Right lobe of liver (tissue), 6 donors: ENCODE data around the gene EML6. TPM values are rescaled to one million over a fixed set of nuclear protein-coding genes. Genes with fewer than 3 reads are reported as not detected.

Experiments used
- ATAC-seq, 4 donors: fragments of 200-7000 bp; cut with Tn5 transposase; one replicate each; pipeline ENCODE4 v1.9.1; 2020; ENCODE audit warnings: mild to moderate bottlenecking in 4 of 4, moderate library complexity in 4 of 4
- DNase-seq, 3 donors: peaks; one replicate each; pipeline ENCODE4 v3.0.0-alpha.2; 2020
- H3K27ac ChIP-seq, 3 donors: fragments of 200-600 bp; one replicate each; pipeline ENCODE4 v1.8.0; 2022
- H3K27me3 ChIP-seq, 2 donors: fragments of 200-600 bp; one replicate each; pipeline ENCODE4 v1.8.0; 2022
- H3K36me3 ChIP-seq, 4 donors: fragments of 200-600 bp; sonication (generic) in 1 of 4; one replicate each; pipeline versions ENCODE4 v1.5.1 to v1.8.0; 2017 to 2022; ENCODE audit warnings: control low read depth in 1 of 4
- H3K4me1 ChIP-seq, 4 donors: fragments of 200-600 bp; sonication (generic) in 1 of 4; one replicate each; pipeline versions ENCODE4 v1.5.1 to v1.8.0; 2017 to 2022; ENCODE audit warnings: control low read depth in 1 of 4
- H3K4me3 ChIP-seq, 3 donors: fragments of 200-600 bp; one replicate each; pipeline ENCODE4 v1.8.0; 2022
- H3K9me3 ChIP-seq, 4 donors: fragments of 200-600 bp; sonication (generic) in 1 of 4; one replicate each; pipeline versions ENCODE4 v1.5.1 to v1.8.0; 2017 to 2022; ENCODE audit warnings: control low read depth in 1 of 4
- CTCF ChIP-seq, 4 donors: fragments of 200-600 bp in 3 of 4; fragments of 450-650 bp in 1 of 4; IDR thresholded peaks; one replicate each; pipeline versions ENCODE4 v1.5.1 to v1.8.0; 2016 to 2022; ENCODE audit warnings: antibody characterized with exemption in 4 of 4, mild to moderate bottlenecking in 2 of 4
- POLR2A ChIP-seq: fragments of 450-650 bp; IDR thresholded peaks from one replicate; pipeline ENCODE4 v1.6.1; 2017; ENCODE audit warnings: antibody characterized with exemption, mild to moderate bottlenecking
- WGBS: methylation state at CpG from one replicate; pipeline ENCODE4 v1.1.6; 2018; ENCODE audit warnings: low coverage, low lambda C conversion rate; ENCODE audit not compliant: insufficient coverage; ENCODE audit errors: missing lambda C conversion rate; 5-methylcytosine and 5-hydroxymethylcytosine counted together
- intact Hi-C, 2 donors: fragments of 100-400 bp; cut with DNase I; formaldehyde crosslinking; loops; one replicate each; pipeline versions ENCODE4 v1.11.2 to v1.14.1; 2022
- total RNA-seq, 6 experiments: library from RNA; depleted of rRNA in 2 of 6; stranded (reverse); fragments of >200 nt in 2 of 6; fragmentation: NEBNext Ultra II Directional in 3 of 6; extraction: Animal tissue kit (Norgen Biotek cat#: 25700) in 3 of 6; gene quantifications; one replicate each; pipeline versions ENCODE4 v1.1.0 to v1.2.4, GENCODE V29; 2016 to 2023
- donor health status: DM: no; HTN: yes; CAD: no.
- donor health status: DM: no; HTN: no; CAD: no.
- donor health status: DM: no; HTN: no; CAD: no.
- donor health status: DM: no; HTN: yes; CAD: no.
- donor health status: DM: no; HTN: yes; CAD: no.

EML6 gene
- total RNA-seq, 6 experiments from 2014 or later: 0.82 to 2.5 (median 1.5) TPM

GRCh38 chr2:54814389-54815147 is 91.1 kb downstream of the EML6 start:
- no peak for TF ChIP-seq CTCF (IDR thresholded peaks at IDR 0.05)
- TF ChIP-seq POLR2A: no peak
- H3K36me3 ChIP-seq: no peaks in the 10 kb centered on the region
- no peaks in the 10 kb centered on the region for H3K4me1 ChIP-seq
- H3K27ac ChIP-seq: no peak overlapping the region
- H3K4me3 ChIP-seq: no peak overlapping the region
- H3K27me3 ChIP-seq: no peaks in the 10 kb centered on the region
- WGBS: 80% methylated on average over 9 of the region's 9 CpGs
- ATAC-seq (no peak), DNase-seq (no peak)
- intact Hi-C loops: no loop called here
- no peaks in the 10 kb centered on the region for H3K9me3 ChIP-seq

GRCh38 chr2:54815148-54815539 is 91.7 kb downstream of the EML6 start:
- H3K36me3 ChIP-seq: no peaks in the 10 kb centered on the region
- H3K27ac ChIP-seq: no peak overlapping the region
- no peak overlapping the region for H3K4me3 ChIP-seq
- 100% methylated on average over 1 of the region's 1 CpG for WGBS
- H3K4me1 ChIP-seq: no peaks in the 10 kb centered on the region
- no peak for ATAC-seq
- H3K27me3 ChIP-seq: no peaks in the 10 kb centered on the region
- no peaks in the 10 kb centered on the region for H3K9me3 ChIP-seq
- DNase-seq: no peak
- TF ChIP-seq CTCF (IDR thresholded peaks at IDR 0.05): no peak
- TF ChIP-seq POLR2A: no peak
- intact Hi-C loops: no loop called here

GRCh38 chr2:54818226-54818625 is 94.8 kb downstream of the EML6 start:
- Histone ChIP-seq H3K36me3 (no peaks in the 10 kb centered on the region), H3K27me3 (no peaks in the 10 kb centered on the region), H3K4me1 (no peaks in the 10 kb centered on the region), H3K27ac (no peak overlapping the region), H3K9me3 (no peaks in the 10 kb centered on the region), H3K4me3 (no peak overlapping the region)
- intact Hi-C loops: no loop called here
- WGBS: 88% methylated on average over 2 of the region's 2 CpGs
- ATAC-seq (no peak), DNase-seq (no peak)
- TF ChIP-seq CTCF (IDR thresholded peaks at IDR 0.05) (no peak), POLR2A (no peak)

- TF ChIP-seq CTCF (IDR thresholded peaks at IDR 0.05) (no peak), POLR2A (no peak)
- 77% methylated on average over 3 of the region's 3 CpGs for WGBS
- H3K27me3 ChIP-seq: no peaks in the 10 kb centered on the region
- DNase-seq (no peak), ATAC-seq (no peak)
- no peaks in the 10 kb centered on the region for H3K36me3 ChIP-seq
- H3K9me3 ChIP-seq: no peaks in the 10 kb centered on the region
- H3K27ac ChIP-seq: no peak overlapping the region
- no peak overlapping the region for H3K4me3 ChIP-seq
- no peaks in the 10 kb centered on the region for H3K4me1 ChIP-seq
- intact Hi-C loops: no loop called here
These were observed 97.1 kb downstream of the EML6 start for GRCh38 chr2:54820558-54820957.
